SK-N-SH treated with all-trans-retinoic acid at 6 μM for 48 hours (cell line): ENCODE results near the gene MNAT1.

ENCODE experiments used
- ATAC-seq: fragments of 200-7000 bp; cut with Tn5 transposase; 3 replicates; pipeline ENCODE4 v1.9.1; 2020; ENCODE audit warnings: mild to moderate bottlenecking, moderate library complexity
- ARNTL ChIP-seq: fragments of 450-650 bp; formaldehyde crosslinking; IDR thresholded peaks from 2 replicates; pipeline ENCODE4 v1.5.0; 2020; ENCODE audit warnings: low read depth, mild to moderate bottlenecking, moderate library complexity, borderline replicate concordance
- CREB5 ChIP-seq: fragments of 250-450 bp; sonication (Bioruptor Pico); IDR thresholded peaks from 2 replicates; pipeline ENCODE4 v1.5.1; 2020; ENCODE audit warnings: low read depth, mild to moderate bottlenecking, moderate library complexity
- CSDC2 ChIP-seq: fragments of 250-450 bp; sonication (Bioruptor Pico); IDR thresholded peaks from 2 replicates; pipeline ENCODE4 v1.5.0; 2020; ENCODE audit warnings: mild to moderate bottlenecking, moderate library complexity
- CSRNP3 ChIP-seq: fragments of 250-450 bp; sonication (Bioruptor Pico); IDR thresholded peaks from 2 replicates; pipeline ENCODE4 v1.5.1; 2021; ENCODE audit warnings: mild to moderate bottlenecking, moderate library complexity
- ESRRG ChIP-seq: fragments of 250-450 bp; sonication (Bioruptor Pico); IDR thresholded peaks from 2 replicates; pipeline ENCODE4 v1.6.1; 2021; ENCODE audit warnings: mild to moderate bottlenecking
- GLIS3 ChIP-seq: fragments of 250-450 bp; sonication (Bioruptor Pico); IDR thresholded peaks from 2 replicates; pipeline ENCODE4 v1.5.0; 2020; ENCODE audit warnings: mild to moderate bottlenecking, moderate library complexity
- OSR1 ChIP-seq: fragments of 250-450 bp; sonication (Bioruptor Pico); IDR thresholded peaks from 2 replicates; pipeline ENCODE4 v1.8.0; 2022; ENCODE audit warnings: moderate library complexity, mild to moderate bottlenecking, inconsistent platforms
- PATZ1 ChIP-seq: fragments of 250-450 bp; sonication (Bioruptor Pico); IDR thresholded peaks from 2 replicates; pipeline ENCODE4 v1.8.0; 2020; ENCODE audit warnings: mild to moderate bottlenecking, moderate library complexity, borderline replicate concordance
- POU6F1 ChIP-seq: fragments of 250-450 bp; sonication (Bioruptor Pico); IDR thresholded peaks from 2 replicates; pipeline ENCODE4 v1.8.0; 2021; ENCODE audit warnings: low read depth, mild to moderate bottlenecking, moderate library complexity, borderline replicate concordance
- PPARA ChIP-seq: fragments of 250-450 bp; sonication (Bioruptor Pico); IDR thresholded peaks from 2 replicates; pipeline ENCODE4 v1.5.0; 2020; ENCODE audit warnings: mild to moderate bottlenecking, borderline replicate concordance
- RARB ChIP-seq: fragments of 250-450 bp; sonication (Bioruptor Pico); IDR thresholded peaks from 2 replicates; pipeline ENCODE4 v1.8.0; 2021; ENCODE audit warnings: mild to moderate bottlenecking, moderate library complexity
- SNAI2 ChIP-seq: fragments of 250-450 bp; sonication (Bioruptor Pico); IDR thresholded peaks from 2 replicates; pipeline ENCODE4 v1.5.0; 2020; ENCODE audit warnings: mild to moderate bottlenecking, moderate library complexity
- TCF4 ChIP-seq: fragments of 250-450 bp; sonication (Bioruptor Pico); IDR thresholded peaks from 2 replicates; pipeline ENCODE4 v1.8.0; 2021; ENCODE audit warnings: mild to moderate bottlenecking, moderate library complexity, borderline replicate concordance
- TOX ChIP-seq: fragments of 250-450 bp; sonication (Bioruptor Pico); IDR thresholded peaks from 2 replicates; pipeline ENCODE4 v1.8.0; 2021; ENCODE audit warnings: mild to moderate bottlenecking, moderate library complexity, borderline replicate concordance
- ZC3H10 ChIP-seq: fragments of 250-450 bp; sonication (Bioruptor Pico); IDR thresholded peaks from 2 replicates; pipeline ENCODE4 v1.5.1; 2021; ENCODE audit warnings: mild to moderate bottlenecking, moderate library complexity
- ZFP3 ChIP-seq: fragments of 250-450 bp; sonication (Bioruptor Pico); IDR thresholded peaks from 2 replicates; pipeline ENCODE4 v1.5.0; 2020; ENCODE audit warnings: mild to moderate bottlenecking, moderate library complexity
- ZFP30 ChIP-seq: fragments of 450-650 bp; formaldehyde crosslinking; IDR thresholded peaks from 2 replicates; pipeline ENCODE4 v1.5.0; 2022; ENCODE audit warnings: mild to moderate bottlenecking, moderate library complexity
- ZNF565 ChIP-seq: fragments of 450-650 bp; formaldehyde crosslinking; conservative IDR thresholded peaks from 2 replicates; pipeline ENCODE4 v1.5.0; 2020; ENCODE audit warnings: low read depth, mild to moderate bottlenecking, moderate library complexity
- ZNF70 ChIP-seq: fragments of 450-650 bp; formaldehyde crosslinking; IDR thresholded peaks from 2 replicates; pipeline ENCODE4 v1.5.0; 2020; ENCODE audit warnings: mild to moderate bottlenecking, moderate library complexity
- ZNF8 ChIP-seq: fragments of 450-650 bp; formaldehyde crosslinking; IDR thresholded peaks from 2 replicates; pipeline ENCODE4 v1.5.0; 2020; ENCODE audit warnings: mild to moderate bottlenecking, moderate library complexity

Gene MNAT1

GRCh38 chr14:60796434-60796833, 61.9 kb downstream of the MNAT1 start:
- no peak for ATAC-seq
- no peak for TF ChIP-seq ZFP30 (CRISPR knock-in tag)
- no peak for TF ChIP-seq OSR1 (CRISPR knock-in tag)
- no peak for TF ChIP-seq TCF4 (CRISPR knock-in tag)
- TF ChIP-seq ESRRG: no peak
- no peak for TF ChIP-seq ZFP3 (CRISPR knock-in tag)
- no peak for TF ChIP-seq POU6F1
- TF ChIP-seq ZNF565: no peak
- no peak for TF ChIP-seq PPARA (CRISPR knock-in tag)
- no peak for TF ChIP-seq CSDC2 (CRISPR knock-in tag)
- no peak for TF ChIP-seq RARB (CRISPR knock-in tag)
- no peak for TF ChIP-seq CSRNP3 (CRISPR knock-in tag)
- no peak for TF ChIP-seq ZC3H10 (CRISPR knock-in tag)

- no peak for TF ChIP-seq TCF4 (CRISPR knock-in tag)
- TF ChIP-seq ZNF70 (CRISPR knock-in tag): no peak
- no peak for TF ChIP-seq ZNF8 (CRISPR knock-in tag)
- no peak for TF ChIP-seq CREB5
- no peak for ATAC-seq
Measured at GRCh38 chr14:60800409-60800808, 65.8 kb downstream of the MNAT1 start.

- ATAC-seq: no peak
- TF ChIP-seq OSR1 (CRISPR knock-in tag) (no peak), ARNTL (no peak), ZNF565 (no peak), CSDC2 (CRISPR knock-in tag) (no peak), PATZ1 (no peak), SNAI2 (CRISPR knock-in tag) (no peak), PPARA (CRISPR knock-in tag) (no peak), ZC3H10 (CRISPR knock-in tag) (no peak)
Measured at GRCh38 chr14:60803871-60804270, 69.3 kb downstream of the MNAT1 start.

- TF ChIP-seq ARNTL (no peak), TOX (no peak), GLIS3 (CRISPR knock-in tag) (no peak), TCF4 (CRISPR knock-in tag) (no peak), POU6F1 (no peak), CSRNP3 (CRISPR knock-in tag) (no peak), ZNF8 (CRISPR knock-in tag) (no peak), CREB5 (no peak), SNAI2 (CRISPR knock-in tag) (no peak)
- ATAC-seq: no peak
Measured at GRCh38 chr14:60805841-60806430, 71.4 kb downstream of the MNAT1 start.
